NCI-H1417 treated with DMSO at 0.1 percent for 48 hours (cell line): ENCODE measurements around the gene TMPRSS13.

ENCODE experiments used
- DNase-seq: peaks from one replicate; lab custom pipeline; 2025; lab: John Stamatoyannopoulos, UW

TMPRSS13 gene

GRCh38 chr11:117912497-117912896 is 16.7 kb downstream of the TMPRSS13 start:
- no peak for DNase-seq

DNA sequence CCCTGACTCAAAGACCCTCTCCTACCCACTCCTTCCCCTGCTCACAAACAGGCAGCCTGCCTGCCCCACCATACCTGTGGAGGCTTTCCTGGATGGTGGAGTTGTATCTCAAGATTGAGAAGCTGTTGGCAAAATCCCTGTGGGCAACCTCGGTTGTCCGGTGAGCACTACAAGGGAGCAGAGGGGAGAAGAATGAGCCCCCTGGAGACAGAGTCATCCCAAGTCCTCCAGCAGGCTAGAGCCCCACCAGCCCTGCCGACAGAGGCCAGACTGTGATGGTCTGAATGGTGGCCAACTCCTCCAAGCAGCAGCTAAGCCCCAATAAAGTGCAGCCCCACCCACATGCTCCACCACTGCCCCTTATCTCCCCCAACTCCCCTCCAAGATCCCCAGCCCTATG is 17.5 kb downstream of the TMPRSS13 start:
- DNase-seq: no peak

DNA sequence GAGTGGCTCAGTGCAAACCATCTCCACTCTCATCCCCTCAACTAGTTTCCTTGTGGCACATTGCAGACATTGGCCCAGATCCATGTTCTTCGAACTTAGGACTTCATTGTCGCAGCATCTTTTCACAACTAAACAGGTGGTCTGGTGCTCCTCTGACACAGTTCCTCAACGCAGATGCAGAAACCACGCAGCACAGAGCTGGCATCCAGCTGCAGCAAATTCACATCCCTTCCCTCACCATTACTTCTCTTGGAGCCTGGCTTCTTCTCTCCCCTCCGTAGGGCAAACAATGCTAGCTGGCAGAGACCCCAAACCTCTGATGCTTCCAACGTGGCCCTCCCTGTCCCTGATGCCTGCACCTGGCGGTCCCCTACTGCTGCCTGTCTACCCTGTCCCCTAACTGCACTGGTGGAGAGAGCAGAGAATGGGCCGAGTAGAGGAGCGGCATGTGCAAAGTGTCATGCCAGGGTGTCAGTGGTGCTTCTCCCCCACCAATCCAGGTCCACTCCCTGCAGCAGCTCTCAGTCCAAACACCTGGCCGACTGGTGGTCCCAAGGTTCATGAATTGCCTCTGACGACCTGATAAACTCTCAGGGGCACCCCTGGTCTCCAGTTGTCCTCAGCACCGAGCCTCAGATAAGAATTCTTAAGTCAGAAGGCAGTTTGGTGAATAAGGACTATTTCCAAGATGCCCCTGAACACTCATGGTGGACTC is 18.1 kb downstream of the TMPRSS13 start:
- DNase-seq: no peak

DNA sequence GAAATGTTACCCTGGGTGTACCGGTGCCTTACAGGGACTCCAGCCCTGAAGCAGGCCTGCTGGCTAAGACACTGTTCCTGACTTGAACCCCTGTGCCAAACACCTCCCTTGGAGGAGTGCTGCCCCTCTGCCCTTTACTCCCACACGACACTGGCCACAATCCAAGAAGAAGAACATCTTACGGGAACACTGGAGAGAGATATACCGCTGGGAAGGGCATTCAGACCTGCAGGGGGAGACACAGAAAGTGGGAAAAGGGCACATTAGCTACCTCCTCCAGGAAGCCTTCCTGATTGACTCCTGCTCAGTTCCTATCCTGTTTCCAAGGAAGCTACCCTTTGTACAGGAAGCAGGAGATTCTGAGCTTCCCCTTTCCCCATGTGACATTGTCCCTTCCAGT is 18.7 kb downstream of the TMPRSS13 start:
- DNase-seq: no peak

- DNase-seq: no peak
These were observed 19.4 kb downstream of the TMPRSS13 start for GRCh38 chr11:117909611-117910382.

DNA sequence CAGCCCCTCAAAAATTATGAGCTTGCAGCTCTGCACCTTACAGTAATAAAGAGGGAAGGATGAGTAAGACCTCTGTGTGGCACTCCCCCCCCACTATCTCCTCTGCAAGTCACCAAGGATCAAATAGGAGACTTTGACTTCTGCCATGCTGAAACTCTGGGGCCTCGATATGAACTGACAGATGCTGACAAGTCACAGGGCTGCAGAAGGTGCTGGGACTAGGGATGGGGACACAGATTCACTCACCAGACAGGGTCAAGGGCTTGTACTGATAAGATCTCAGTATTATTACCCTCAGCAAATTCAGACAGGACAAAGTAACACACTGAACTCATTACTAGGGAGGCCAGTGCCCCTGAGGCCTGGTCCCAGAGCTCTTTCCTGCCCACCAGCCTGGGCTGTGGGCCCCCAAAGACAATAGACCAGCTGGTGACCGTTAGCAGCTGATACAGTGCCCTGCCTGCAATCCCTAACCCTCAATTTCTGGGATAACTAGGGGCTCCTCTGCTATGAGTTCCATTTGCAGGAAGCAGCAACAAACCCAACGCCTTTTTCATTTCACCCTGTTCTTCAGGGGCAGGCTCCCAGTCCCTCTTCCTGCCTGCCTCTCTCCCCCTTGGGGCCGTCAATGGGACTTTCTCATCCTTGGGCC is 20.1 kb downstream of the TMPRSS13 start:
- no peak for DNase-seq

DNA sequence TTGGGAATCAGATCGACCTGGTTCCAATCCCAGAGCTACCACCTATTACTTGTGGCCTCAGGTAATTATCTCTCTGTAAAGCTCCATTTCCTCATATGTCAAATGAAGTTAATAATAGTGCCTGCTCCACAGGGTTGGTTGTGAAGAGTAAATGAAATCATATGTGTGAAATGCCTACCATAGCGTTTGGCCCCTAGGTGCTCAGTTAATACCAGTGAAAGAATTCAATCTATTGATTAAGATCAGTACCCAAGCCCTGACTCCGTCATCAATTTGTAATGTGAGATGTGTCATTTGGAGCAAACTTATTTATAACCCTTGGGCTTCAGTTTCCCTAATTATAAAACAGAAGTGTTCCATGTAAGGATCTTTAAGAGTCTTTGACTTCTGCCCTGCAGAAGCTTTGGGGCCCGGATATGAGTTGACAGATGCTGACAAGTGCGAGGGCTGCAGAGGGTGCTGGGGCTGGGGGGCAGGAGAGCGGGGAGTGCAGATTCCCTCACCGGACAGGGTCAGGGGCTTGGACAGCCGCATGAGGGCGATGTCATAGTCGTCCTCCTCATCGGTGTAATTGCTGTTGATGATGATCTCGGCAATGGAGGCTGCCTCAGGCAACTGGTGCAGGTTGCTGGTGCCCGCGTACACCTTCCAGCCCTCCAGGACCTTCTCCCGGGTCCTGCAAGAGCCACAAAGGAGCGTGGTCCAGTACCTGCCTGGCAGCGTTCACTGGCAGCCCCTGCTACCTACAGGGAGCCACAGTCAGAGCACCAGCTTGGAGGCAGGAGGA is 20.9 kb downstream of the TMPRSS13 start:
- DNase-seq: no peak

DNA sequence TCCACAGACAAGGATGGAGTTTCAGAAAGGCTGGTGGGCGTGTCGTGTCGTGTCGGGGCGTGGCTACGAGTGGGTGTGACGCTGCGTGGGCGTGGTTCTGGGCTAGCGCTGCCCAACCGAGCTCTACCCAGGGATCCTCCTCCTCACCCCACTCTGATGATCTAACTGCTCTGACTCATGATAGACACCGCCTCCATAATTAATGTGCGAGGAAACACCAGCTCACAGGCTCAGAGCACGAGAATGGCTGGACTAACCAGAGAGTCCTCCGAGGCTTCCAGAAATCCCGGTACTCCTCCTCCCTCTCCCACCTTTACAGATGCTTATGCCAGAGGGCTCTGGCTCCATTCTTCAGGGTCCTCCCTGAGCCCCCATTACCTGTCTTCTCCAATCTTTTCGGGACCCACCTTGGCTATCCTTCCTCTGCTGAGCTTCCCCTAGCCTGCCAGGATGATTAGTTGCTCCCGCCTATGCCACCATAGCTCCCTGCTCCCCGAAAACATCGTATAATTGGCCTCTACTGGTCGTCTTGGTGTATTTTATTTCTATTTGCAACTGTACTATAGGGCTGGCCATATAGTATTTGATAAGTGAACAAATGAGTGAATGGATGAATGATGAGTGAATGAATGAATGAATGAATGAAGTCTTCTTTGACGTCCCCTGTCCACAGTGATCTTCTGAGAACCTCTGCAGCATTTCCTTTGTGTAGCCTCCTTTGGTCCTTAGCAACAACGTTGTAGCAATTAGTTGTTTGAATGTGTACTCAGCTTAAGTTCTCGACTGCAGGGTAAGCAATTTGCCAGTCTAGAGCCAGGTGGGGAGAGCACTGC is 21.7 kb downstream of the TMPRSS13 start:
- peak; percentile 99 for DNase-seq

GRCh38 chr11:117906710-117907109 is 22.5 kb downstream of the TMPRSS13 start:
- DNase-seq: no peak

GRCh38 chr11:117906126-117906525 is 23.1 kb downstream of the TMPRSS13 start:
- DNase-seq: no peak

DNA sequence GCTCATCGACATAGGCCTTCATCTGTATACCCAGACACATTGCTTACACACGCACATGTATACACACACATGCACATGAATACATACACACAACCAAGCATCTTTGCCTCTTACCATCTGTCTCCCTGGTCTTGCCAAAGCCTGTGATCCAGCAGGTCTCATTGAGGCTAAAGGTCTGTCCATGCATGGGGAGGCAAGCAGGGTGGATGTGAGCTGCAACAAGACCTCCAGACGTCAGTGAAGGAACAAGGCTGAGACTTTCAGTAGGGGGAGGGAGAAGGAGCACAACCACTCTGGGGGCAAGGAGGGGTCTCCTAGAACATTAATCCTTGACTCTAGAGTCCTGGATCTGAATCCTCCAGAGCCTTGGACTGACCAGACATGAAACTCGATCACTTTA is 23.7 kb downstream of the TMPRSS13 start:
- DNase-seq: no peak

- DNase-seq: no peak
These were observed 25.5 kb downstream of the TMPRSS13 start for GRCh38 chr11:117903505-117904382.

DNA sequence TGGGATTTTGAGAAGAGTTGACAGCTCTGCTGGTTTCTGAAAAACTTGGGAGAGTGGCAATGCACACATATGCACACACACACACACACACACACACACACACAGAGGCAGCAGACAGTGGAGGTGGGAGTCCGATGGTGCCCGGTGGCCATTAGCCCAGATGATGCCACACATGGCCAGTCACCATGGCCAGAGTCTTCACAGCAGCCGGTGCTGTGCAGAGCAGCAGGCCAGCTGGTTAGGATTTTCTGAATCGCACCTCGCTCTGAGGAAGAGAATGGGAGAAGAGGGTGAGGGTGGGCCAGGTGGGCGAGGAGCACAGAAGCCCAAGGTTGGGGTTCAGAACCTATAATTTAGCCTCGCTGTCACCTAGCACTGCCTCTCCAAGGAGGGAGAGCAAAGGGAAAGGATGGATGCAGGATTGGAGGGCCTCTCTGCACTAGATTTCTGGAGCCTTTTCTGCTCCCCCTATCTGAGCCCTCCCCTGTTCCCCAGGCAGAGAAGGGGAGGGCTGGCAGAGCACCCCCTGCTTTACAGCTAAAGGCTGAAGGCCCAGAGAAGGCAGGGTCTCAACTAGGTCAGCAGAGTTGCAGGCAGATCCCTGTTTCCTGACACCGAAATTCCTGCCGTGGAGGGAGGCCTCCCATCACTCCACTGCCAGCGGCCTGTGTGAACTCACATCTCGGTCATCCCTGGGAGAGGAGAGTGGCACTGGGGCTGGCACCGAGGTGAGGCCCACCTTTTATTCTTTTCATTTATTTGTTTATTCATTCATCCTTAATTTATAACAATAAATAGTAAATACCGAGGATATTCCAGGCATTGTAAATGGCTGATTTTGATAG is 27.0 kb downstream of the TMPRSS13 start:
- DNase-seq: no peak

GRCh38 chr11:117901601-117902000 is 27.6 kb downstream of the TMPRSS13 start:
- DNase-seq: no peak

- no peak for DNase-seq
These were observed 28.3 kb downstream of the TMPRSS13 start for GRCh38 chr11:117900720-117901440.

- DNase-seq: no peak
These were observed 29.0 kb downstream of the TMPRSS13 start for GRCh38 chr11:117900121-117900648.

GRCh38 chr11:117898059-117898458 is 31.1 kb downstream of the TMPRSS13 start:
- DNase-seq: no peak

DNA sequence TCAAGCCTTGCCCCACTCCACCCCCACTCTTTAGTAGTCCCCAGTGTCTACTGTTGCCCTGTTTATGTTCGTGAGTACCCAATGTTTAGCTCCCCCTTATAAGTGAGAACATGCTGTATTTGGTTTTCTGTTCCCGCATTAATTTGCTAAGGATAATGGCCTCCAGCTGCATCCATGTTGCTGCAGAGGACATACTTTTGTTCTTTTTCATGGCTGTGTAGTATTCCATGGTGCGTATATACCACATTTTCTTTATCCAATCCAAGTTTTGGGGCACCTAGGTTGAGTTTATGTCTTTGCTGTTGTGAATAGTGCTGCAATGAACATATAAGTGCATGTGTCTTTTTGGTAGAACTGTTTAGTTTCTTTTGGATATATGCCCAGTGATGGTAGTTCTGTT is 36.6 kb downstream of the TMPRSS13 start:
- no peak for DNase-seq
